RPMI7951 (cell line): ENCODE measurements around the gene EFNB3. TPM values are rescaled to one million over a fixed set of nuclear protein-coding genes. Genes with fewer than 3 reads are reported as not detected.

ENCODE experiments used
- DNase-seq: peaks from one replicate; pipeline ENCODE4 v3.0.0-alpha.2; 2012; ENCODE audit warnings: low read depth
- total RNA-seq: library from RNA; depleted of rRNA; stranded (reverse); fragments of >200 nt; shearing (Covaris generic); gene quantifications from 2 replicates; pipeline ENCODE4 v1.2.3, GENCODE V29; 2014

EFNB3 gene
- total RNA-seq, 1 experiment from 2014 or later = 0.84 TPM

- DNase-seq = peak; percentile 89
Measured at GRCh38 chr17:7716901-7717755, 12.1 kb downstream of the EFNB3 start, which contains the start of gene DNAH2. TSS of gene DNAH2 (plus strand) at chr17:7717744. CDS start at chr17:7719735, 1,991 bp downstream.

GRCh38 chr17:7717756-7718350, 12.9 kb downstream of the EFNB3 start:
- DNase-seq = no peak

GRCh38 chr17:7719661-7720060, 14.7 kb downstream of the EFNB3 start:
- no peak for DNase-seq

GRCh38 chr17:7720125-7720524, 15.1 kb downstream of the EFNB3 start:
- no peak for DNase-seq

- no peak for DNase-seq
Measured at GRCh38 chr17:7721612-7722011, 16.6 kb downstream of the EFNB3 start.

GRCh38 chr17:7727886-7728285, 22.9 kb downstream of the EFNB3 start:
- DNase-seq = no peak

- no peak for DNase-seq
Measured at GRCh38 chr17:7729816-7730215, 24.8 kb downstream of the EFNB3 start.

- DNase-seq = no peak
Measured at GRCh38 chr17:7732981-7733539, 28.1 kb downstream of the EFNB3 start.

- no peak for DNase-seq
Measured at GRCh38 chr17:7737601-7738000, 32.6 kb downstream of the EFNB3 start.

GRCh38 chr17:7739746-7740145, 34.7 kb downstream of the EFNB3 start:
- no peak for DNase-seq

- DNase-seq = peak; percentile 52
Measured at GRCh38 chr17:7740481-7741001, 35.5 kb downstream of the EFNB3 start.

- DNase-seq = no peak
Measured at GRCh38 chr17:7742729-7743128, 37.7 kb downstream of the EFNB3 start.

GRCh38 chr17:7744416-7744815, 39.4 kb downstream of the EFNB3 start:
- DNase-seq = no peak

- peak; percentile 91 for DNase-seq
Measured at GRCh38 chr17:7745748-7746470, 40.9 kb downstream of the EFNB3 start.

- DNase-seq = peak; percentile 35
Measured at GRCh38 chr17:7747635-7748071, 42.7 kb downstream of the EFNB3 start.

- peak; percentile 28 for DNase-seq
Measured at GRCh38 chr17:7748076-7748775, 43.2 kb downstream of the EFNB3 start.

GRCh38 chr17:7750321-7750821, 45.4 kb downstream of the EFNB3 start:
- DNase-seq = peak; percentile 81

GRCh38 chr17:7754656-7755055, 49.7 kb downstream of the EFNB3 start:
- no peak for DNase-seq

- DNase-seq = no peak
Measured at GRCh38 chr17:7755095-7755890, 50.3 kb downstream of the EFNB3 start.

- DNase-seq = no peak
Measured at GRCh38 chr17:7756968-7757367, 52.0 kb downstream of the EFNB3 start.
